HEK293 (cell line): ENCODE measurements around the gene GUCA1A.

ENCODE experiments used
- CTCF ChIA-PET: fragments of 350-600 bp; formaldehyde crosslinking; extraction: SDS; loops from one replicate; lab custom pipeline; 2021; ENCODE audit warnings: antibody characterized with exemption; lab: Yijun Ruan, JAX
- POLR2A ChIA-PET: fragments of 300-600 bp; formaldehyde crosslinking; extraction: SDS; loops from one replicate; lab custom pipeline; 2020; ENCODE audit warnings: antibody characterized with exemption, inconsistent platforms; lab: Yijun Ruan, JAX
- H3K27ac ChIP-seq: fragments of 200-500 bp; sonication (Bioruptor generic); 2 replicates; pipeline ENCODE4 v1.5.1; 2014; ENCODE audit warnings: low read depth, low read length, control low read depth, inconsistent platforms; ENCODE audit errors: extremely low read depth
- H3K36me3 ChIP-seq, 2 experiments: fragments of 200-500 bp in 1 of 2; sonication (Bioruptor generic) in 1 of 2; 1 replicate in 1 of 2; 2 replicates in 1 of 2; pipeline ENCODE4 v1.5.1; 2014 to 2017; ENCODE audit warnings: inconsistent platforms in 2 of 2, low read length in 2 of 2; ENCODE audit not compliant: control insufficient read depth in 2 of 2, insufficient read depth in 1 of 2
- H3K4me1 ChIP-seq: fragments of 200-500 bp; sonication (Bioruptor generic); 2 replicates; pipeline ENCODE4 v1.5.1; 2014; ENCODE audit warnings: mild to moderate bottlenecking, low read length, inconsistent platforms; ENCODE audit not compliant: control insufficient read depth, insufficient read depth
- H3K4me3 ChIP-seq: 2 replicates; pipeline ENCODE4 v1.5.1; 2011; ENCODE audit warnings: low read depth, mild to moderate bottlenecking, control low read depth, low read length, moderate library complexity
- H3K9me3 ChIP-seq: fragments of 200-500 bp; sonication (Bioruptor generic); 2 replicates; pipeline ENCODE4 v1.5.1; 2014; ENCODE audit warnings: low read depth, low read length, inconsistent platforms; ENCODE audit not compliant: control insufficient read depth, insufficient read depth
- KLF9 ChIP-seq: fragments of 450-650 bp; formaldehyde crosslinking; IDR thresholded peaks from 2 replicates; pipeline ENCODE4 v1.5.1; 2016; ENCODE audit warnings: missing biosample characterization, missing genetic modification characterization, low read depth
- PRDM1 ChIP-seq: fragments of 450-650 bp; formaldehyde crosslinking; IDR thresholded peaks from 2 replicates; pipeline ENCODE4; 2016; ENCODE audit warnings: missing biosample characterization, missing genetic modification characterization
- SALL2 ChIP-seq: fragments of 450-650 bp; formaldehyde crosslinking; IDR thresholded peaks from 2 replicates; pipeline ENCODE4 v1.5.0; 2017; ENCODE audit warnings: missing biosample characterization, mild to moderate bottlenecking, missing genetic modification characterization, borderline replicate concordance
- SCRT1 ChIP-seq: fragments of 450-650 bp; formaldehyde crosslinking; IDR thresholded peaks from 2 replicates; pipeline ENCODE4 v1.5.1; 2016; ENCODE audit warnings: missing biosample characterization, missing genetic modification characterization, borderline replicate concordance
- SP7 ChIP-seq: fragments of 450-650 bp; formaldehyde crosslinking; IDR thresholded peaks from 2 replicates; pipeline ENCODE4 v1.5.1; 2016; ENCODE audit warnings: missing biosample characterization, missing genetic modification characterization
- TCF7L2 ChIP-seq: IDR thresholded peaks from 2 replicates; pipeline ENCODE4 v1.6.1; 2011; ENCODE audit warnings: low read depth, mild to moderate bottlenecking, inconsistent platforms, low read length, moderate library complexity, borderline replicate concordance
- TRIM28 ChIP-seq: IDR thresholded peaks from 2 replicates; pipeline ENCODE4 v1.6.1; 2011; ENCODE audit warnings: low read length, control low read depth, borderline replicate concordance
- WT1 ChIP-seq: fragments of 450-650 bp; formaldehyde crosslinking; IDR thresholded peaks from 2 replicates; pipeline ENCODE4 v1.5.1; 2016; ENCODE audit warnings: missing biosample characterization, missing genetic modification characterization
- ZFP3 ChIP-seq: fragments of 450-650 bp; formaldehyde crosslinking; IDR thresholded peaks from 2 replicates; pipeline ENCODE4 v1.5.1; 2016; ENCODE audit warnings: low read depth, missing biosample characterization, missing genetic modification characterization
- ZNF214 ChIP-seq: fragments of 450-650 bp; formaldehyde crosslinking; IDR thresholded peaks from 2 replicates; pipeline ENCODE4 v1.5.1; 2017; ENCODE audit warnings: missing biosample characterization, mild to moderate bottlenecking, missing genetic modification characterization, borderline replicate concordance
- ZNF221 ChIP-seq: fragments of 450-650 bp; formaldehyde crosslinking; IDR thresholded peaks from 2 replicates; pipeline ENCODE4 v1.5.1; 2017; ENCODE audit warnings: missing biosample characterization, missing genetic modification characterization, borderline replicate concordance
- ZNF335 ChIP-seq: fragments of 450-650 bp; formaldehyde crosslinking; conservative IDR thresholded peaks from 2 replicates; pipeline ENCODE4 v1.5.1; 2016; ENCODE audit warnings: missing biosample characterization, missing genetic modification characterization
- ZNF366 ChIP-seq: fragments of 450-650 bp; formaldehyde crosslinking; conservative IDR thresholded peaks from 2 replicates; pipeline ENCODE4 v1.5.1; 2016; ENCODE audit warnings: missing biosample characterization, missing genetic modification characterization
- ZNF391 ChIP-seq: fragments of 450-650 bp; formaldehyde crosslinking; IDR thresholded peaks from 2 replicates; pipeline ENCODE4 v1.5.1; 2016; ENCODE audit warnings: low read depth, missing biosample characterization, missing genetic modification characterization, borderline replicate concordance
- ZNF571 ChIP-seq: fragments of 450-650 bp; formaldehyde crosslinking; IDR thresholded peaks from 2 replicates; pipeline ENCODE4 v1.5.0; 2017; ENCODE audit warnings: missing biosample characterization, missing genetic modification characterization
- ZNF677 ChIP-seq: fragments of 450-650 bp; IDR thresholded peaks from 2 replicates; pipeline ENCODE4 v1.5.0; 2018; ENCODE audit warnings: missing biosample characterization, mild to moderate bottlenecking, missing genetic modification characterization, moderate library complexity
- ZNF747 ChIP-seq: fragments of 450-650 bp; formaldehyde crosslinking; IDR thresholded peaks from 2 replicates; pipeline ENCODE4 v1.5.1; 2016; ENCODE audit warnings: missing biosample characterization, missing genetic modification characterization
- ZNF777 ChIP-seq: fragments of 450-650 bp; formaldehyde crosslinking; IDR thresholded peaks from 2 replicates; pipeline ENCODE4 v1.5.1; 2017; ENCODE audit warnings: missing biosample characterization, missing genetic modification characterization, borderline replicate concordance
- ZNF792 ChIP-seq: fragments of 450-650 bp; formaldehyde crosslinking; IDR thresholded peaks from 2 replicates; pipeline ENCODE4 v1.5.1; 2016; ENCODE audit warnings: missing biosample characterization, missing genetic modification characterization
- ZSCAN18 ChIP-seq: fragments of 450-650 bp; formaldehyde crosslinking; IDR thresholded peaks from 2 replicates; pipeline ENCODE4 v1.5.1; 2016; ENCODE audit warnings: missing biosample characterization, missing genetic modification characterization
- ZSCAN23 ChIP-seq: fragments of 450-650 bp; formaldehyde crosslinking; IDR thresholded peaks from 2 replicates; pipeline ENCODE4 v1.5.1; 2016; ENCODE audit warnings: missing biosample characterization, missing genetic modification characterization
- TF ChIP-seq, protein P1 (sequence below): fragments of 450-650 bp; formaldehyde crosslinking; IDR thresholded peaks from 2 replicates; pipeline ENCODE4 v1.5.1; 2016; ENCODE audit warnings: missing biosample characterization, missing genetic modification characterization, borderline replicate concordance

GUCA1A gene

DNA sequence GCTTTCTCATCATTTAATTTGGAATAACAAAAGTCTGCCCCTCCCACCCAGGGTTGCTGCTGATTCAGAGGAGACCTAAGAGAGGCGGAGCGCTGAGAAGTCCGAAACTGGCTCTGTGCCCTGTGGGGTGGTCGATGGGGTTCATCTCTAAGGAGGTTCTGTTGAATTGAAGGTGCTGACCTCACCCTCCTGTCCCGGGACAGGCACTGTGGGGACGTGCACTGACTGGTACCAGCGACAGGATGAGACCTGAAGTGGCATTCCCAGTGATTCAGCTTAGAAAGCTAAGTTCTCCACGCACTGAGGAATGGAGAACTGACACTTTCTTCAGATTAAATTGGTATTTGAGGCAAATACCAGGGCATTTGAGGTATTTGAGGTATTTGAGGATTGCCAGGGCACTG lies 20.3 kb downstream of the GUCA1A start (continued):
- TF ChIP-seq ZNF571: no peak
- peak; percentile 72 for TF ChIP-seq PRDM1 (tag by site-specific recombination)
- TF ChIP-seq, all 188 proteins: peak for 5

DNA sequence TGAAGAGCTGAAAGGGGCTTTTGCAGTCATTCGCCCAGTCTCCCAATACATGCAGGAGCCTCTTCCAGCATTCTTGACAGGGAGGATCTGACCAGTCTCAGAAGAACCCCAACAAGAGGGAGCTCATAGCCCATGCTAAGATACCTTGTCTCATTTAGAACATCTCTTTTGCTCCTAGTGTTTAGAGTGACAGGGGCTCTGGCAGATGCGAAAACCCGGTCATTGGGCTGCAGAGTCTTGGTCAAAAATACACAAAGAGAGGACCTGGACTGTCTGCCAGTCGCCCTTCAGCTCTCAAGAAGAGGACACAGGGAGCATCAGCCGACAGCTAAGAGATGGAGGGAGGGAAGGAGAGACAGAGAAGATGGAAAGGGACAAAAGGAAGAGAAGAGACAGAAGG lies 20.9 kb downstream of the GUCA1A start:
- TF ChIP-seq ZNF335 (tag by site-specific recombination): no peak
- TF ChIP-seq ZNF366 (tag by site-specific recombination): peak; percentile 46; the same call in 1 of the 2 replicates
- TF ChIP-seq SALL2 (tag by site-specific recombination): no peak
- no peak for TF ChIP-seq ZNF391 (tag by site-specific recombination)
- no peak for TF ChIP-seq WT1 (tag by site-specific recombination)
- no peak for TF ChIP-seq ZSCAN18 (tag by site-specific recombination)
- peak; percentile 76 for TF ChIP-seq ZNF677
- TF ChIP-seq, all 188 proteins: peak for 2
- Histone ChIP-seq H3K4me3 (no peak overlapping the region), H3K36me3 (no peaks in the 10 kb centered on the region), H3K9me3 (no peaks in the 10 kb centered on the region), H3K4me1 (peaks cover 11% of the 10 kb centered on the region; the same call in 1 of the 2 replicates), H3K27ac (no peak overlapping the region)
- ChIA-PET POLR2A (interaction anchor here (0.8 to 1.2 kb wide), 4 partner anchors 17 to 412 kb away, joined by 3 to 5 read pairs (median 4); no protein-coding TSS in a partner anchor), CTCF (interaction anchor here (0.6 to 4.4 kb wide), 2 partner anchors 20 to 407 kb away, joined by 4 to 39 read pairs; partner anchors contain the start of gene TOMM6)

DNA sequence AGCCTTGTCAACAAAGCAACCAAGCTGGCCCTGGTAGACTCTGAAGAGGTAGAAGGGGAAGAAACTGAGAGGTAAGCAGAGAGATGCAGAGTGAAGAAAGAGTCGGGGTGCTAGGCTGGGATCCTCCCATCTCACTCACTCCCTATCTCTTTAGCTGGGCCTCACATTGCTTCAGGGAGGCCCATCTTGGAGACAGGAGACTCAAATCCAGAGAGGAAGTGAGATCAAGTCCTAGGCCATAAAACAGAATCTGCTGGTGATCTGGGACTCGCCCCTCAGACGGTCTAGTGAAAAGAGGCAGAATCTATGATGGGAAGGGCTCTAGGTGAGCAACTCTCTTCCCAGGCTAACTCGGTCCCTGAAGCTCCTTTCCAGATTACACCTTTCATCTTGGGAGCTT lies 22.3 kb downstream of the GUCA1A start:
- POLR2A ChIA-PET: interaction anchor here (0.6 to 0.7 kb wide), 2 partner anchors 46 to 119 kb away, joined by 3 read pairs; no protein-coding TSS in a partner anchor
- TF ChIP-seq ZNF747 (tag by site-specific recombination) (no peak), ZFP3 (tag by site-specific recombination) (no peak), ZNF792 (tag by site-specific recombination) (no peak), ZNF777 (tag by site-specific recombination) (no peak), ZNF214 (tag by site-specific recombination) (no peak), TCF7L2 (no peak), SP7 (tag by site-specific recombination) (no peak), SALL2 (tag by site-specific recombination) (no peak), ZSCAN23 (tag by site-specific recombination) (no peak), KLF9 (tag by site-specific recombination) (no peak), ZNF221 (tag by site-specific recombination) (no peak), TRIM28 (no peak), ZNF391 (tag by site-specific recombination) (no peak), SCRT1 (tag by site-specific recombination) (no peak)
- TF ChIP-seq, protein P1, sequence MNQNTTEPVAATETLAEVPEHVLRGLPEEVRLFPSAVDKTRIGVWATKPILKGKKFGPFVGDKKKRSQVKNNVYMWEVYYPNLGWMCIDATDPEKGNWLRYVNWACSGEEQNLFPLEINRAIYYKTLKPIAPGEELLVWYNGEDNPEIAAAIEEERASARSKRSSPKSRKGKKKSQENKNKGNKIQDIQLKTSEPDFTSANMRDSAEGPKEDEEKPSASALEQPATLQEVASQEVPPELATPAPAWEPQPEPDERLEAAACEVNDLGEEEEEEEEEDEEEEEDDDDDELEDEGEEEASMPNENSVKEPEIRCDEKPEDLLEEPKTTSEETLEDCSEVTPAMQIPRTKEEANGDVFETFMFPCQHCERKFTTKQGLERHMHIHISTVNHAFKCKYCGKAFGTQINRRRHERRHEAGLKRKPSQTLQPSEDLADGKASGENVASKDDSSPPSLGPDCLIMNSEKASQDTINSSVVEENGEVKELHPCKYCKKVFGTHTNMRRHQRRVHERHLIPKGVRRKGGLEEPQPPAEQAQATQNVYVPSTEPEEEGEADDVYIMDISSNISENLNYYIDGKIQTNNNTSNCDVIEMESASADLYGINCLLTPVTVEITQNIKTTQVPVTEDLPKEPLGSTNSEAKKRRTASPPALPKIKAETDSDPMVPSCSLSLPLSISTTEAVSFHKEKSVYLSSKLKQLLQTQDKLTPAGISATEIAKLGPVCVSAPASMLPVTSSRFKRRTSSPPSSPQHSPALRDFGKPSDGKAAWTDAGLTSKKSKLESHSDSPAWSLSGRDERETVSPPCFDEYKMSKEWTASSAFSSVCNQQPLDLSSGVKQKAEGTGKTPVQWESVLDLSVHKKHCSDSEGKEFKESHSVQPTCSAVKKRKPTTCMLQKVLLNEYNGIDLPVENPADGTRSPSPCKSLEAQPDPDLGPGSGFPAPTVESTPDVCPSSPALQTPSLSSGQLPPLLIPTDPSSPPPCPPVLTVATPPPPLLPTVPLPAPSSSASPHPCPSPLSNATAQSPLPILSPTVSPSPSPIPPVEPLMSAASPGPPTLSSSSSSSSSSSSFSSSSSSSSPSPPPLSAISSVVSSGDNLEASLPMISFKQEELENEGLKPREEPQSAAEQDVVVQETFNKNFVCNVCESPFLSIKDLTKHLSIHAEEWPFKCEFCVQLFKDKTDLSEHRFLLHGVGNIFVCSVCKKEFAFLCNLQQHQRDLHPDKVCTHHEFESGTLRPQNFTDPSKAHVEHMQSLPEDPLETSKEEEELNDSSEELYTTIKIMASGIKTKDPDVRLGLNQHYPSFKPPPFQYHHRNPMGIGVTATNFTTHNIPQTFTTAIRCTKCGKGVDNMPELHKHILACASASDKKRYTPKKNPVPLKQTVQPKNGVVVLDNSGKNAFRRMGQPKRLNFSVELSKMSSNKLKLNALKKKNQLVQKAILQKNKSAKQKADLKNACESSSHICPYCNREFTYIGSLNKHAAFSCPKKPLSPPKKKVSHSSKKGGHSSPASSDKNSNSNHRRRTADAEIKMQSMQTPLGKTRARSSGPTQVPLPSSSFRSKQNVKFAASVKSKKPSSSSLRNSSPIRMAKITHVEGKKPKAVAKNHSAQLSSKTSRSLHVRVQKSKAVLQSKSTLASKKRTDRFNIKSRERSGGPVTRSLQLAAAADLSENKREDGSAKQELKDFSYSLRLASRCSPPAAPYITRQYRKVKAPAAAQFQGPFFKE (tag by site-specific recombination): no peak
- H3K36me3 ChIP-seq: no peaks in the 10 kb centered on the region
- no peak overlapping the region for H3K27ac ChIP-seq
- H3K9me3 ChIP-seq: no peaks in the 10 kb centered on the region
- H3K4me1 ChIP-seq: peaks cover 11% of the 10 kb centered on the region; the same call in 1 of the 2 replicates
- CTCF ChIA-PET: interaction anchor here (0.6 to 4.4 kb wide), 3 partner anchors 19 to 35 kb away, joined by 3 to 39 read pairs (median 7); no protein-coding TSS in a partner anchor
- no peak overlapping the region for H3K4me3 ChIP-seq
